Measurements from ENCODE around the gene PPP1R36.

DNA sequence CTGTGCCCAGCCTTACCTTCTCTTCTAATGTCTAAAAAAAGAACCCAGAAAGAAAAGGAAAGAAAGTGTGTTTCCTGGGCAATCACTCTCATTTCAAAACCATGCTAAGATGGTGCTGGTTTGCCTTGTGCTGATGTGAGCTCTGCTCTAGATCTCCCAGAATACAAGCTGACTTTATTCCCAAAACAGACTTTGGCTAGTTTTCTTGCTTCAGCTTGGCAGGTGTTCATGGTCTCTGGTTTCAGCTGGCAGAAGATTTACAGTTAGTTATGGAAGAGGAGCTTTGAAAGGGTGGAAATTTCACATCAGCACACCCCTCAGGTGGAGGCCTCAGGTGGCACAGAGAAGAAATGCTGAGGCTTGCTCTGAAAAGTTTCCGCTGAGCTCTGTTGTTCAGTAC lies 34.4 kb downstream of the PPP1R36 start:
- TF ChIP-seq MBD4 (IDR thresholded peaks at IDR 0.05; ENCODE audit: borderline replicate concordance, low read length) (no peak), BCL6 (CRISPR knock-in tag; IDR thresholded peaks at IDR 0.05) (no peak), AGO1 (IDR thresholded peaks at IDR 0.05; ENCODE audit: low read depth, low read length, poor library complexity, severe bottlenecking) (no peak), MXI1 (IDR thresholded peaks at IDR 0.05; ENCODE audit: borderline replicate concordance, low read depth, low read length) (no peak), SKI (IDR thresholded peaks at IDR 0.05; ENCODE audit: partially characterized antibody) (no peak)
- TF ChIP-seq, protein P1, sequence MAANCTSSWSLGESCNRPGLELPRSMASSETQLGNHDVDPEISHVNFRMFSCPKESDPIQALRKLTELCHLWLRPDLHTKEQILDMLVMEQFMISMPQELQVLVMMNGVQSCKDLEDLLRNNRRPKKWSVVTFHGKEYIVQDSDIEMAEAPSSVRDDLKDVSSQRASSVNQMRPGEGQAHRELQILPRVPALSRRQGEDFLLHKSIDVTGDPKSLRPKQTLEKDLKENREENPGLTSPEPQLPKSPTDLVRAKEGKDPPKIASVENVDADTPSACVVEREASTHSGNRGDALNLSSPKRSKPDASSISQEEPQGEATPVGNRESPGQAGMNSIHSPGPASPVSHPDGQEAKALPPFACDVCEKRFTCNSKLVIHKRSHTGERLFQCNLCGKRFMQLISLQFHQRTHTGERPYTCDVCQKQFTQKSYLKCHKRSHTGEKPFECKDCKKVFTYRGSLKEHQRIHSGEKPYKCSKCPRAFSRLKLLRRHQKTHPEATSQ (CRISPR knock-in tag; IDR thresholded peaks at IDR 0.05; ENCODE audit: borderline replicate concordance) = no peak

All from HepG2 (cell line).